Mesenchymal stem cell (in vitro differentiated cells and primary cell): ENCODE measurements around the gene TAMALIN.
A peak's percentile ranks its signal among the peaks of the same experiment; 100 is the strongest.

Source experiments
- DNase-seq: peaks from one replicate; pipeline ENCODE4 v3.0.0-alpha.2; 2013
- H2AFZ ChIP-seq: one replicate; pipeline ENCODE4 v1.6.1; 2013; ENCODE audit warnings: low read depth, mild to moderate bottlenecking, control low read depth, inconsistent platforms, low read length, moderate library complexity
- H2AK5ac ChIP-seq: 2 replicates; pipeline ENCODE4 v1.6.1; 2013; ENCODE audit warnings: low read length, moderate library complexity, mild to moderate bottlenecking, inconsistent platforms; ENCODE audit not compliant: severe bottlenecking
- H2BK120ac ChIP-seq: one replicate; pipeline ENCODE4 v1.6.1; 2013; ENCODE audit warnings: low read depth, mild to moderate bottlenecking, inconsistent platforms, low read length, moderate library complexity
- H2BK12ac ChIP-seq, 2 experiments: one replicate each; pipeline ENCODE4 v1.6.1; 2013; ENCODE audit warnings: inconsistent platforms in 2 of 2, low read length in 2 of 2, mild to moderate bottlenecking in 2 of 2, moderate library complexity in 2 of 2, control low read depth in 1 of 2
- H2BK15ac ChIP-seq: one replicate; pipeline ENCODE4 v1.6.1; 2013; ENCODE audit warnings: mild to moderate bottlenecking, low read depth, inconsistent platforms; ENCODE audit not compliant: poor library complexity, severe bottlenecking
- H2BK5ac ChIP-seq: 2 replicates; pipeline ENCODE4 v1.6.1; 2013; ENCODE audit warnings: low read depth, mild to moderate bottlenecking, low read length, control low read depth, inconsistent platforms; ENCODE audit not compliant: poor library complexity, severe bottlenecking
- H3K14ac ChIP-seq, 2 experiments: one replicate each; pipeline ENCODE4 v1.6.1; 2013; ENCODE audit warnings: inconsistent platforms in 2 of 2, low read length in 2 of 2, control low read depth in 1 of 2, mild to moderate bottlenecking in 1 of 2, moderate library complexity in 1 of 2
- H3K18ac ChIP-seq, 2 experiments: one replicate each; pipeline ENCODE4 v1.6.1; 2013; ENCODE audit warnings: inconsistent platforms in 2 of 2, low read length in 2 of 2, control low read depth in 1 of 2, low read depth in 1 of 2, mild to moderate bottlenecking in 1 of 2
- H3K23ac ChIP-seq, 2 experiments: one replicate each; pipeline ENCODE4 v1.6.1; 2013; ENCODE audit warnings: inconsistent platforms in 2 of 2, low read length in 2 of 2, mild to moderate bottlenecking in 2 of 2, moderate library complexity in 2 of 2, control low read depth in 1 of 2
- H3K27ac ChIP-seq: 2 replicates; pipeline ENCODE4 v1.5.1; 2013; ENCODE audit warnings: mild to moderate bottlenecking, moderate library complexity, low read length, control low read depth, inconsistent platforms; ENCODE audit not compliant: poor library complexity, severe bottlenecking
- H3K27me3 ChIP-seq, 2 experiments: 2 replicates each; pipeline versions ENCODE4 v1.6.1 to v1.7.0; 2013; ENCODE audit warnings: low read length in 2 of 2, mild to moderate bottlenecking in 2 of 2, moderate library complexity in 2 of 2, control low read depth in 1 of 2, inconsistent platforms in 1 of 2; ENCODE audit not compliant: control insufficient read depth in 1 of 2, insufficient read depth in 1 of 2
- H3K36me3 ChIP-seq, 2 experiments: 2 replicates each; pipeline versions ENCODE4 v1.6.1 to v1.7.0; 2013; ENCODE audit warnings: low read length in 2 of 2, control low read depth in 1 of 2, inconsistent platforms in 1 of 2, low read depth in 1 of 2, mild to moderate bottlenecking in 1 of 2; ENCODE audit not compliant: insufficient read depth in 2 of 2, control insufficient read depth in 1 of 2
- H3K4ac ChIP-seq, 2 experiments: one replicate each; pipeline ENCODE4 v1.6.1; 2013; ENCODE audit warnings: inconsistent platforms in 2 of 2, low read length in 2 of 2, mild to moderate bottlenecking in 2 of 2, moderate library complexity in 2 of 2, control low read depth in 1 of 2, low read depth in 1 of 2
- H3K4me1 ChIP-seq: 2 replicates; pipeline ENCODE4 v1.6.1; 2013; ENCODE audit warnings: low read depth, low read length, control low read depth; ENCODE audit not compliant: control insufficient read depth, insufficient read depth
- H3K4me2 ChIP-seq: 2 replicates; pipeline ENCODE4 v1.6.1; 2013; ENCODE audit warnings: low read length, mild to moderate bottlenecking, inconsistent platforms; ENCODE audit not compliant: poor library complexity, severe bottlenecking
- H3K4me3 ChIP-seq, 2 experiments: 2 replicates each; pipeline versions ENCODE4 v1.5.1 to v1.7.0; 2013; ENCODE audit warnings: low read length in 2 of 2, mild to moderate bottlenecking in 2 of 2, control low read depth in 1 of 2, low read depth in 1 of 2; ENCODE audit not compliant: insufficient read depth in 1 of 2
- H3K79me1 ChIP-seq: replicated peaks from 2 replicates; pipeline ENCODE4 v1.6.1; 2013; ENCODE audit warnings: mild to moderate bottlenecking, control low read depth, low read length, inconsistent platforms; ENCODE audit not compliant: poor library complexity, severe bottlenecking
- H3K9ac ChIP-seq: 2 replicates; pipeline ENCODE4 v1.7.0; 2013; ENCODE audit warnings: mild to moderate bottlenecking, low read length, moderate library complexity
- H3K9me3 ChIP-seq: 2 replicates; pipeline ENCODE4 v1.7.0; 2013; ENCODE audit warnings: mild to moderate bottlenecking, low read length; ENCODE audit not compliant: control insufficient read depth
- H4K8ac ChIP-seq: one replicate; pipeline ENCODE4 v1.6.1; 2013; ENCODE audit warnings: inconsistent platforms, mild to moderate bottlenecking, low read length, moderate library complexity
- H4K91ac ChIP-seq: one replicate; pipeline ENCODE4 v1.6.1; 2013; ENCODE audit warnings: mild to moderate bottlenecking, low read length, inconsistent platforms
- WGBS: methylation state at CpG from one replicate; pipeline ENCODE4 v1.1.7; 2013; ENCODE audit warnings: mixed read lengths; 5-methylcytosine and 5-hydroxymethylcytosine counted together

The TAMALIN gene

DNA sequence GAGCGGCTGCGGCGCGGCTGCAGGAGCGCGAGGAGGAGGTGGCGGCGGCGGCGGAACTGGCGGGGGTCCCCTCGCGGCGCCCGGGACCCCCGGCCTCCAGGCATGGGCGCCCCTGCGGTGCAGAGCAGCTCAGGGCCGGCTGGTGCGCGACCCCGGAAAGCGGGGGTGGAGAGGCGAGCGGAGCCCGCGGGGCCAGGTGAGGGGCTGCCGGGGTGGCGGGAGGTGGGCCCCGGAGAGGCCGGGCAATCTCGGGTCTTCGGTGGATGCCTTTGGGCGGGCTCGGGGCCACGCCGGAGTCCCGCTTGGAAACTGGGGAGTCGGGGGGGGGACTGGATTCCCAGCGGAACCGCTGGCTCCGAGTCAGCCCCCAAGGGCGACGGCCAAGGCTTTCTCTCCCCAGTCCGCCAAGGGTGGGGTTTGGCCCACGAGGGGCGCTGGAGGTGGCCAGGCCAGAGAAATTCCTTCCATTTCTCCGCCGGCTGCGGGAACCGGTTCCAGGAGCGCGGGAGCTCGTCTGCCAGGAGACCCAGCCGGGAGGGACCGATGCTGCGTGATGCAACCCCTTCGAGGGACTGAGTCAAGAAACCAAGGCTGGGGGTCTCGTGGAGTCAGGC is 30.6 kb downstream of the TAMALIN start:
- peak; percentile 74 for DNase-seq
- Histone ChIP-seq H3K79me1 (no peaks in the 10 kb centered on the region), H2AK5ac (no peak overlapping the region), H2BK12ac (peak overlapping the region in 1 of 2 experiments; percentile 43), H3K9me3 (no peaks in the 10 kb centered on the region), H3K4me2 (peak overlapping the region; percentile 92), H3K4me1 (peaks cover 10% of the 10 kb centered on the region), H2BK5ac (no peak overlapping the region), H4K8ac (no peak overlapping the region), H3K4me3 (peak overlapping the region; percentile 54 to 80), H2BK120ac (no peak overlapping the region), H3K18ac (peak overlapping the region; percentile 40 to 72), H3K27ac (no peak overlapping the region), H3K14ac (no peak overlapping the region), H3K23ac (no peak overlapping the region), H2BK15ac (no peak overlapping the region), H4K91ac (no peak overlapping the region), H3K27me3 (peaks cover 5 to 10% of the 10 kb centered on the region in 2 experiments), H2AFZ (peak overlapping the region; percentile 36), H3K4ac (peak overlapping the region in 1 of 2 experiments; percentile 30), H3K9ac (peak overlapping the region; percentile 95), H3K36me3 (no peaks in the 10 kb centered on the region)
- 1% methylated on average over 36 of the region's 59 CpGs for WGBS

GRCh38 chr12:52038447-52038846 is 31.7 kb downstream of the TAMALIN start:
- 83% methylated on average over 6 of the region's 6 CpGs for WGBS
- Histone ChIP-seq H3K4me2 (no peak overlapping the region), H3K4me1 (peaks cover 9% of the 10 kb centered on the region), H4K91ac (no peak overlapping the region), H3K27ac (no peak overlapping the region), H2AK5ac (no peak overlapping the region), H2AFZ (no peak overlapping the region), H3K79me1 (no peaks in the 10 kb centered on the region), H2BK15ac (no peak overlapping the region), H3K27me3 (peaks cover 5 to 10% of the 10 kb centered on the region in 2 experiments), H3K23ac (no peak overlapping the region), H3K4ac (no peak overlapping the region), H4K8ac (no peak overlapping the region), H2BK120ac (no peak overlapping the region), H3K18ac (no peak overlapping the region), H3K9me3 (no peaks in the 10 kb centered on the region), H3K36me3 (no peaks in the 10 kb centered on the region), H2BK5ac (no peak overlapping the region), H2BK12ac (no peak overlapping the region), H3K4me3 (no peak overlapping the region), H3K9ac (peak overlapping the region; percentile 95), H3K14ac (no peak overlapping the region)
- DNase-seq, result no peak

GRCh38 chr12:52041035-52041434 is 34.3 kb downstream of the TAMALIN start:
- 81% methylated on average over 3 of the region's 3 CpGs for WGBS
- Histone ChIP-seq H4K8ac (no peak overlapping the region), H3K36me3 (no peaks in the 10 kb centered on the region), H3K14ac (no peak overlapping the region), H3K9me3 (no peaks in the 10 kb centered on the region), H3K18ac (no peak overlapping the region), H3K4me1 (peaks cover 9% of the 10 kb centered on the region), H4K91ac (no peak overlapping the region), H2BK120ac (no peak overlapping the region), H2AFZ (no peak overlapping the region), H3K23ac (no peak overlapping the region), H3K79me1 (no peaks in the 10 kb centered on the region), H2AK5ac (no peak overlapping the region), H3K4ac (no peak overlapping the region), H3K4me2 (no peak overlapping the region), H2BK5ac (no peak overlapping the region), H2BK15ac (no peak overlapping the region), H3K9ac (no peak overlapping the region), H3K27ac (no peak overlapping the region), H3K27me3 (peaks cover 0 to 5% of the 10 kb centered on the region in 2 experiments), H3K4me3 (no peak overlapping the region), H2BK12ac (no peak overlapping the region)
- DNase-seq, result no peak

DNA sequence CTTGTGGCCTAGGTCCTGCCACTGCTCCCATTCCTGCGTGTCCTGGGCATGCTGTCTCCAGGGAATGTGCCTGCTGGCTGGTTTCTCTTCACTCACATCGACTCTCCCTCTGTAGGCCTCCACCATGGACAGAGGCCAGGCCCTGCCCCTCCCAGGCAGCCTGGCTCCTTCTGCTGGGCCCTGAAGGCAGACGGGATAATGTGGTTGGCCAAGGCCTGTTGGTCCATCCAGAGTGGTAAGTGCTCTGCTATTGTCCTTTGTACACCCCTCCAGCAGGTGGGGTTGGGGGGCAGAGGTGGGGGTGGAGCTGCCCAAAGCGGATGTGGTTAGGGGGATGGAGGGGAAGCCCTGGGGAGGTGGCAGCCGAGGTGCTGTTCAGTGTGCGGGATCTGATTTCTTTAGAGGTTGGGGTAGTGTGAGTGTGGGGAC is 35.0 kb downstream of the TAMALIN start:
- Histone ChIP-seq H3K14ac (no peak overlapping the region), H2AFZ (no peak overlapping the region), H2AK5ac (no peak overlapping the region), H3K23ac (no peak overlapping the region), H3K36me3 (no peaks in the 10 kb centered on the region), H3K4me3 (no peak overlapping the region), H3K27ac (no peak overlapping the region), H2BK12ac (no peak overlapping the region), H3K4me1 (peaks cover 6% of the 10 kb centered on the region), H2BK5ac (no peak overlapping the region), H2BK120ac (no peak overlapping the region), H3K9me3 (no peaks in the 10 kb centered on the region), H3K9ac (no peak overlapping the region), H4K8ac (no peak overlapping the region), H3K79me1 (no peaks in the 10 kb centered on the region), H3K27me3 (no peaks in the 10 kb centered on the region), H3K4me2 (no peak overlapping the region), H2BK15ac (no peak overlapping the region), H3K18ac (no peak overlapping the region), H4K91ac (no peak overlapping the region), H3K4ac (no peak overlapping the region)
- 67% methylated on average over 6 of the region's 6 CpGs for WGBS
- peak; percentile 49 for DNase-seq
